GM18861 (cell line): ENCODE data around the gene PRRT1B.

Experiments
- ATAC-seq: cut with Tn5 transposase; IDR thresholded peaks from one replicate; pipeline ENCODE4 v1.9.1; 2021; ENCODE audit not compliant: unreplicated experiment

The PRRT1B gene

DNA sequence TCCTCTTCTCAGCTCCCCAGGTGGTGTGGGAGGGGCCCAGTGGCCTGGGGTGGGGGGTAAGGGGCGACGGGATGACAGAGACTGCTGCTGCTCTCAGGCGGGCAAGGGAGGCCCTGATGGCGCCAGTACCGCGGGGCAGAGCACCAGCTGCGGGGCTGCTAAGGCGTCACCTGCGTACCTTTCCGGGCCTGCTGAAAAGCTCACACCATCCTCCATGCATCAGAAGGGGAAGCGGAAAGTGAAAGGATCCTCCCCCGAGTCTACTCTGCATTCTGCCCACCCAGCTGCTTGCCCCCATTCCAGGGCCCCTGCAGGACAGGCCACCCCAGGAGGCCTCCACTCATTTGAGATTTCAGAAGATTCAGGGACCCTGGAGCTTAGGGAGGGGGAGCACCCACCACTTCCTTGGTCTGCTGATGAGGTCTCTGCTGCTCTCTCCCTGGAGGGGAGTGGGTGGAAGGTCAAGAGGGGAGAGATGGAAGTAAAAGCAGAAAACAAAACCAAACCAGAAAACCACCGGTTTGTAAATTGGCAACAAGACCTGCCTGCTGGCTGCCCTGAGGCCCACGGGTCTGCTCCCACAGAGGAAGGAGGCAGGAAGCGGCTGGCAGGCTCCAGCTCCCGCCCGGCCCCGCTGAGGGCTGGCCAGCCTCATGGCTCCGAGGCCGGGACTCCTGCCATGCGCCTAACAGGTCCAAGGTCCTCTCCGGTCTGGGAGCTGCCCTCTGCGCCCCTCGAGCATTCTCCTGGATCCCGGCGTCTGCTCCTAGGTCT is 33.6 kb downstream of the PRRT1B start:
- ATAC-seq: no peak

DNA sequence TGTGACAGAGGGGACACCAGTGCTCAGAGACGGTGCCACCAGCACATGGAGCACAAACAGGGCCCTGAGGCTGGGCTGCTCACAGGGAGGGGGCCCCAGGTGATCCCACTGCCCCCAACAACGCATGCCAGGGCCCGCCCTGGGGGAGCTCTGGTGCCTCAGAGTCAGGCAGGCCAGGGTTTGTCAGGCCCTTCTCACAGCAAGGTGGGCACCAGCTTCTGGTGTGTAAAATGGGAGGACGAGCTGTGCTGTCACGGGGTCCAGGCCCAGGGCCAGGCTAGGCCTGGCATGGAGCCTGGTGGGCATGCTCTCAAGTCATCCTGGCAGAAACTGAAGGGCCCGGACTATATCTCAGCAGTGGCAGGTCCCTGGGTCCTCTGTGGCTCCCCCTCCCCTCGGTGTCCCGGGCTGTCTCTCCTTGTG is 34.5 kb downstream of the PRRT1B start:
- ATAC-seq: no peak

DNA sequence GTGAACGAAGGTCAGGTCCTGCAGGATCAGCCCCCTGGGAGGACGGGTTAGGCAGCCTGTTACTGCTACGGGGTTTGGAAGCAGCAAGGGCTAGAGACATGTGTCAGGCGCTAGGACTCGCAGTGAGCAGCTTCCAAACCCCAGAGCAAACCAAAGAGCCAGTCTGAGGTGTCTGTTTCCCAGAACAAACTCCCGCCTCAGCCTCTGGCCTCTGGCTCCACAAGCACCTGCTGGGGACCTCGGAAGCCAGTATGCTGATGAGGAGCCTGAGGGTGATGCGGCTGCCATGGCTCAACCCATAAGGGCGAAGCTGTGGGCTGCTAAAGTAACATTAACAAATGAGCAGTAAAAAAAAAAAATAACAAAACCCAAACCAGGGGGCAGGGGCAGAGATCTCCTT is 35.0 kb downstream of the PRRT1B start:
- ATAC-seq: no peak

DNA sequence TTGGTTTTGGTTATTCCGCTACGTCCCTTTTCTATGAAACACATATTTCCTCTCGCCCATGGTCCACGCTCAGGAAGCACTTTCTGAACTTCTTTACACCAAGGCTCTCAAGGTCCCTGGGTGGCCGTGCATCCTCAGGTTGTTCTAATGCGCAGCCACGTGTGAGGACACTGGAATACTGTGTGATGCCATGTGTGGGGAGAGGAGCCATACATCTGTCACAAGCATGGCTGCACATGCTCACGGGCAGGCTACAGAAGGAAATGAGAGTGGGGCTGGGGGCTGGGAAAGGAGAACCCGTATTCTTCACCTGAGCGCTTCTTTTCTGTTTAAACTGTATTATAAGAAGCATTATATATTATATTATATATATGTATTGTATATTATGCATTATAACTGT is 36.7 kb downstream of the PRRT1B start:
- ATAC-seq: no peak

DNA sequence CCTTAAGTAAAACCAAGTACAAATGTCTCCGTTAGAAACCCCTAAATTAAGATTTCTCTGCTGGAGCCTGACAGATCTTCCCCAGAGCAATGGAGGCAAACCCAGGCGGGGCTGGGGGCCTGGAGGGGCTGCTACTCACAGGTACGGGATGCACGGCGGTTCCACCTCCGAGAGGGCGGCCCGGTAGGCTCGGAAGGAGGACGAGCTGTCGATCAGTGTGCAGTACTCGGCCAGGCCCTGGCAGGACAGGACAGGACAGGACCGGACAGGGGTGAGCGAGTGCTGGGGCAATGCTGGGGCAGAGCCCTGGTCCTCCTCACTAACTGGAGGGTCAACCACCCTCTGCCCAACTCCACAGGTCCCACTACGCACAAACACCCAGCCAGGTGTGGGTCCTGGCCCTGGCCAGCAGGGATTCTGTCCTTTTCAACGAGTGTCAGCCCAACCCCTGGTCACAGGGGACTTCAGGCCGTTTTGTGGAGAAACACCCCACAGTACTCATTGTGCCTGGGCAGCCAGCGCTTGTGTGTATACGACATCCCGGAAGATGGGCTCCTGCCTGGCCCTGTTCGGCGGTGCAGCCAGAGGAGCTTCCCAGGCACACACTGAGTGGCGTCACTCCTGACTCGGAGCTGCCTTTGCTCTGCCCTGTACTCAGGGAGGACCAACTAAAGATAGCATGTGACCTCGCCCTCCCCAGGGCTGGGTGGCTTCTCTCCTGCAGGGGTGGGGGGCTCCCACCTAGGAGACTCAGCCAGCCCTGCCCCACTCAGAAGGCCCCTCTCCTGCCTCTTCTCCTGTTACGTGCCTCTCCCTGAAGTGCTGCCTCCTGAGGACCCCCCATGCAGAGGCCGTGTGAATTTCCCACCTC is 37.4 kb downstream of the PRRT1B start:
- ATAC-seq: no peak

DNA sequence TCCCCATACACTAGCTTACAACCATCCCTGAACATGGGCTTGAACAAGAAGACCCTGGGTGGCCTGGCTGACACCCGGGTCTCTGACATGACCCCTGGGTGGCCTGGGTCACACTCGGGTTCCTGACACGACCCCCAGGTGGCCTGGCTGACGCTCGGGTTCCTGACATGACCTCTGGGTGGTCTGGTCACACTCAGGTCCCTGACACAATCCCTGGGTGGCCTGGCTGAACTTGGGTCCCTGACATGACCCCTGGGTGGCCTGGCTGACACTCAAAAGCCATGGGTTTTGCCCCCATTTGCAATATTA is 38.0 kb downstream of the PRRT1B start:
- no peak for ATAC-seq

DNA sequence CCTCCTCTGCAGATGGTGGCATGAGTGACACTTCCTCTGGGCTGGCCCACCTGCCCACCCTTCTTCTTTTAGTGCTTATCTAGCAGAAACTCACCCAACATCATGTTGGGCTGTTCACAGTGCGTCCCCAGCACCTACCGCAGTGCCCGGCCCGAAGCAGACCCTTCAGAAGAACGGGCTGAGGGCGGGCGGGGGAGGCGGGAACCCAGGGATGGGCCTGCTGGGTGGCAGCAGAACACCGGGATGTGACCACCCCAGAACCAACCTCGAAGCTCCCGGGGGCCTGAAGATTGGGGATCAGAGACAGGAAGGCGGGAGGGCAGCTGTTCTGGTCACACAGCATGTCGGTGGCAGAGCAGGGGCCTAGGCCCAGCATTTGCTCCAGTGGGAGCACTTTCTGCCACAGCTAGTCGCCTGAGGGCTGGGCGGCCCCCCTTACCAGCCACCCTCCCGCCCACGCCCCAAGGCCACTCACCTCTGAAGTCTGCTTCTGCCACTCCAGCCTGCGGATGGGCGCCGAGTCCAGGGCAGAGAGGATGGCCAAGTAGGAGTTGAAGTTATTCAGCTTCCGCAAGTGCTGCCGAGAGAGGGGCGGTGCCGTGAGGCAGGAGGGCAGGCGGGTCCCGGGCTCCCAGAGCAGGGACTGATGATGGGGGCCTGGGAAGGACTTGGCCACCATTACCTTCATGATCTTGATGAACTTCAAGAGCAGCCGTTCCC is 38.7 kb downstream of the PRRT1B start:
- no peak for ATAC-seq

DNA sequence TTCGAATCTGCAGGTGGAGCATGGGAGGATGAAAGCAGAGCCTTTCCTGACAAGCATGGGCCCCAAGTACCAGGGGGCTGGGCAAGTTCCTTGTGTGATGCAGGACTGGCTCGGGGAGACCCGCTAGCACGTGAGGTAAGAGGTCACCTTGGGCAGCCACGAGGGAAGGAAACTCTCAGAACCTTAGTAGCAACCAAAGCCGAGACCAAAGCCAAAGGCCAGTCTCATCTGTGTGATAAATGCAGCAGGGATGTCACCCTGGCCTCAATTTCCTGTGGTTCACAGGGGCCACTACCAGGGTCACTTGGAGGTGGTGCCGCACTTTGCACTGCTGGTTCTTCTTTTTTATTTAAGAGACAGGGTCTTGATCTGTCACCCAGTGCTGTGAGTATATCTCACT is 39.5 kb downstream of the PRRT1B start:
- no peak for ATAC-seq

DNA sequence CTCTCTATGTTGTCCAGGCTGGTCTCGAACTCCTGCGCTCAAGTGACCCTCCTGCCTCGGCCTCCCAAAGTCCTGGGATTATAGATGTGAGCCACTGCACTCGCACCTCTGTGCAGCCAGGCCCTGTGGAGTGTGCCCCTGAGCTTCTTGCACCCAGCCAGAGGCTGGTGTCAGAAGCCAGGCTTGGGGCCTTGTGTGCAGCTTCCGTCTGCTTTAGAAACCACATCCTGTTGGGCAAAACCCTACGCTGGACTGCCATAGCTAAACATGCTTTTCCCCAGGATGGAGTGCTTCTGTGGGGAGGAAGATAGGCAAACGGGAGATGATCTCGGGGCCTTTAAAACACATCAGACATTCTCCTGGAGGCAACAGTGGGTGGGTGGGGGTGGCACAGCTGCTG is 40.1 kb downstream of the PRRT1B start:
- ATAC-seq: no peak

DNA sequence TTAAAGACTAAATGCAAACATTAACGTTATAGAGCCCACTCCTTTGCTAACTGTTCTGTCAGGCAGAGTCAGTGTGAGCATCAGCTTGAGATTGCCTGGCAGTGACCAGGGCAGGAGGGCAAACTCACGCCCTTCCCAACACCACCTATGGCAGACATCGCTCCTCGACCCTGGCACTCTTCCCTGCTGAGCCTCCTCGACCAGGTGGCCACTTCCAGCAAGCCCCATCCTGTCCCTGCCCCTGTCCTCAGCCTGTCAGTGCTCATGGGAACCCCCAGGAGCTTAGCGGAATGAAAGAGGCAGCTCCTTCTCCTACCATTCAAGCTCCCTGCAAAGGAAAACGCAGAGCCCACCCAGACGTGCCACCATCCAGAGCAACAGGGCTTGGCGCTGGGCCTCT is 42.0 kb downstream of the PRRT1B start:
- ATAC-seq: no peak

DNA sequence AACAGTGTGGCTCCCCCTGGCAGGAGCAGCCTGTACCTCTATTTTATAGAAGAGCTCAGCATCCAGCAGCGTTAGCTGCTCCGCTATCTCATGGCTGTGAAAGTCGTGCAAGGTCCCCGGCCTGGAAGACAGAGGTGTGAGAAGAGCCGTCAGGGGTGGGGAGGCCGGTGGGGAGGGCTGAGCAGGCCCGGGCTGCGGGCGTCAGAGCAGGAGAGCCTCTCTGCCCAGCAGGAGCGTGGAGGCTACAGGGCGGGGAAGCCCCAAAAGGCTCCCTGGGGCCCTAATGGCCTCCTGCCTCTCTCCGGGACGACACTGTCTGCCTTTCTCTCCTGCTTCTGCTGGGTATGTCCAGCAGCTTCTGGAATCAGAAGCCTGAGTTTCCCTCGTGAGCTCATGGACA is 42.6 kb downstream of the PRRT1B start:
- ATAC-seq: no peak

DNA sequence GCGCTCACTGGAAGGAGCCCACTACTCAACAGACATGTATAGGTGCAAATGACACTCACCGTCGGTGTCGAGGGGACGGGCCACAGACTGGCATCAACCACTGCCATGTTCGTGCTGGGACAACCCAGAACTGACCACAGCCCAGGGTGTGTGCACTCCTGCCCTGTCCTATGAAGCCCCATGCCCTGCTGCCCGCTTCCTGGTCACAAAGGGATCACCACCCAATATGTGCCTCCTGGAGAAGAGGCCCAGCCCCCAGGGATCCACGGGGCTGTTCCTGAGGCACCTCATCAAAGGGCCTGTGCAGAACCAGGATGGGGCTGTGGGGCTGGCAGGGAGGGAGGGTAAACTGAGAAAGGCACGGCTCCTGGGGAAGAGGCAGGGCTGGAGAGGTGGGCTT is 43.1 kb downstream of the PRRT1B start:
- no peak for ATAC-seq

DNA sequence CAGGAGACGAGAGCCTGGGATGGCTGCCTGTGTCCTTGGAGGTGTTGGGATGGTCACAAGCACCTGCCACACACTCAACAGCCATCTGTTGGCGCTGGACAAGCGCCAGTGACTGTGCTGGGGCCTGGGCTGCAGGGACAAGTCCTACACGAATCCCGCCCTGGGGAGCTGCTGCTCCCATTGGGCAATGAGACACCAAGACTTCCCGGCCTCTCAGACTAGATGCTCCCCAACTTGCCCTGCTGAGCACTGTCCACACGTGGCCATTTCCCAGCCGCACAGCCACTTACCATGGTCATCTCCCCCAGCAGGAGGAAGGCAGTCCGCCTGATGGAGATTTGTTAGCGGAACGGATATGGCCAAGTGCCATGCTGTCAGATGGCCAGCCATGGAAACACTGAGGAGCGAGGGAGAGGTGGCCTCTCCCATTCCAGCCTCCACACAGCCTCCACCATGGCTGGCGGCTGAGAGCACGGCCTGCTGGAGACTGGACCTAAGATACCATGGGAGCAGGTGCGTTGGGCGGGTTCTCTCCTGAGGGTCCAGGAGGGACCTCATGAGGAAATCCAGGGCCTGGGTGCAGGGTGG is 43.9 kb downstream of the PRRT1B start:
- ATAC-seq: no peak

DNA sequence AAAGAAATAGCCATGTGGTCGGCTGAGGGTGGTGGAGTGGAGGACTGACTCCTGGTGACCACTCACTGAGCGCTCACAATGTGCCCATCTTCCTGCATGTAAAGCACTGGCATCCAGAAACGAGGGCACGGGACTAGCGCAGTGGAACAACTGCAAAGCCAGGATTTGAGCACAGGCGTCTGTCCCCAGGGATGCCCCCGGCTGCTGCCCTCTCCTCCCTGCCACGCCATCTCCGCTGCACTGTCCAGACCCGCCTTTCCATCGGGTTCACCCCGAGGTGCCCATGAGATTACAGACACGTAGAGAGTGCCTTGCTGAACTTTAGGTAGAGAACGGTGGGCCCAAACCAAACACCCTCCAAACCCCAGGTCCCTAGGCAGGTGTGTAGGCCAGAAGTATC is 44.7 kb downstream of the PRRT1B start:
- ATAC-seq: no peak

DNA sequence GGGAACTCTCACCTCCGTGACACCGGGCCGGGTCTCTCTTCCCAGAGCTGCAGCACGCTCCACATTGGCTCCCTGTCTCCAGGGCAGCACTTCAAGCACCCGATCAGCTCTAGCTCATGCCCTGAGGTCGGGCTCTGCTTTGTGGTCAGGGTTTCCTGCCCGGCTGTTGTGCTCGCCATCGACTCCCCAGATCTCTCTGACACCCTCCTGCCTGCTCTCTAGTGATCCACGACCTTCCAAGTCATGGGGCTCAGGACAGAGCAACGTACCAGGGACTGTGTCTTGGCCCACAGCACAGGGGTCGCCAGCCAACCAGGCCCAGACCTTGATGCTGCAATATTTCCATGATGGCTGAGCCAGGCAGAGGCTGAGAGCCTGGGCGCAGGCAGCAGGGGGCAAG is 45.1 kb downstream of the PRRT1B start:
- no peak for ATAC-seq

DNA sequence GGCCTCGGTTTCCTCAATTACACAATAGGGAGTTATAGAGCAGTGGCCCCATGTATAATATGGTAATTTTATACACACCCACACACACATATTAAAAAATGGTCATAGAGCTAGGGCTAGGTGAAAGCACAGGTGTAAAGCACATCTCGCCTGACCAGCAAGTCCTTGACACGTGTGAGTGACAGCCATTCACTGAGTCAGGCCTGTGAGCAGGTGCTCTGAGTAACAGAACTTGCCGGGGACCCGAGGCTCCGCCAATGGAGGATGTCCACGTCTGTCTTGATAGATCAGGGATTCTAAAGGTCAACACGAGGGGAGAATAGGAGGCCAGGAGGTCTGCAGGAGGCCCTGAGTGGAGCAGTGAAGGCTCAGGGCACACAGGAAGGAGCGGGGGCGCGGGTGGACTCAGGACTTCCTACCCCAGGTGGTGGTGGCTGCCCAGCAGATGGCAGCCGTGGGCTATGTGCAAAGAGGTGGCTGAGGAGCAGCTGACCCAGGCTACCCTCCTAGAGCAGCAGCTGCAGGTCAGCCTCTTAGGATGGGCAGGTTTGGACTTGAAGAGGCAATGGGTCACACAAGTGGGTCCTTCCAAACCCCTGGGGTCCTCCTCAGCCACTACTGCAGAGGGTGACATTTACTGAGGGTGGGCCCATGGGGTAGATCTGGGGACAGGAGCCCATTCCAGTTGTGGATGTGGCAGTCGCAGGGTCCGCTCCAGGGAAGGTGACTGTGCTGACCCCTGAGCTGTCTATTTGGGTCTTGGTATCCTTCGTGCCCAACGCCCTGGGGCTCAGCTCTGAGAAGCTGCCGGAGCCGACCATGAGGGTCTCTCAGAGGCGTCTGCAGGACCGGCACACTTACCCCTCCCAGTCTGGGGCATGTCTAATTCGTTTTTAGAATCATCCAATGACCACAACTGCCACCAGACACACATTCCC is 45.9 kb downstream of the PRRT1B start:
- no peak for ATAC-seq

DNA sequence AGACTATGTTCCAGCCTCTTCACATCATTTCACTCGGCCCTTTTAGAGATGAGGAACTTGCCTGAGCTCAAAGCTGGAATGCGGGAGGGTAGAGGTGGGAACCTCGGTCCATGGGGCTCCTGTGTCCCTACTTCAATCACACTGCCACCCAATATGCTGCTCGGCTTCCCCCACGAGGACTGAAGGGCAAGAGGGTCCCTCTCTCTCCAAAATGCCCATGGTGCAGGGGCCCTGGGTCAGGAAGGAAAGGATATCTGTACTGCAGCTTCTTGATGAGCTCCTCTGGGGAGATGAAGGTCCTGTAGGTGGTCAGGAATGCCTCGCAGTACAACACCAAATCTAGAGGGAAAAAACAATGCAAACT is 46.5 kb downstream of the PRRT1B start:
- ATAC-seq: no peak

DNA sequence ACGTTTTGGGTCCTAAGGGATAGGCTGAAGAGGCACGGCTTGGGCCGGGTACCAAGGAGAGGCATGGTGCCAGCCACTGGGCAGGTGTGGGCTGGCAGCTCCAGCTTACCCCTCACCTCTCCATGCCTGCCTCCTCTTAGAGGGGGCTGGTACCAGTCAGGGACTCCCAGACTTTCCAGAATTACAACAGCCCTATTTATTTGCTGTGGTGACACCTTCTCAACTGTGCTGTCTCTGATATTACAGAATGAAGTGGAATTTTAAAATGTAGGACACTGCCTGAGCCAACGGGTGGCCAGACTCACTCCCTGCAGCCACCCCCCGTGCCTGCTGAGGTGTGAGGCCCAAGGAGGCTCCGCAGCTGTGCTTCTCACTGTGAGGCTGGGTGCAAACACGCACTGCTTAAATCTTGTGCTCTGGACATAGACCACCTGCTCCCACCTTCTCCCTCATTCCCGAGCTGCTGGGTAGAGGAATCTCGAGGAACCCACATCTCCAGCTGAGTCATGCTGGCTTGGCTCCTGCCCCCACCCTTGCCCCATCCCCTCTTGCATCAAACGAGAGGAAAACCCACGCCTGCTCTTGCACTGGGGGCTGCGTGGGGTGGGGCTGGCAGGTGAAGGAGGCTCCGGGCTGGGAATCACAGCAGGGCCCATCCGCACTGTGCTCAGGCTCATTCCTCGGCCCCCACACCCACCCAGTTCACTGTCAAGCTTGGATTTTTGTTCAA is 47.9 kb downstream of the PRRT1B start:
- no peak for ATAC-seq

DNA sequence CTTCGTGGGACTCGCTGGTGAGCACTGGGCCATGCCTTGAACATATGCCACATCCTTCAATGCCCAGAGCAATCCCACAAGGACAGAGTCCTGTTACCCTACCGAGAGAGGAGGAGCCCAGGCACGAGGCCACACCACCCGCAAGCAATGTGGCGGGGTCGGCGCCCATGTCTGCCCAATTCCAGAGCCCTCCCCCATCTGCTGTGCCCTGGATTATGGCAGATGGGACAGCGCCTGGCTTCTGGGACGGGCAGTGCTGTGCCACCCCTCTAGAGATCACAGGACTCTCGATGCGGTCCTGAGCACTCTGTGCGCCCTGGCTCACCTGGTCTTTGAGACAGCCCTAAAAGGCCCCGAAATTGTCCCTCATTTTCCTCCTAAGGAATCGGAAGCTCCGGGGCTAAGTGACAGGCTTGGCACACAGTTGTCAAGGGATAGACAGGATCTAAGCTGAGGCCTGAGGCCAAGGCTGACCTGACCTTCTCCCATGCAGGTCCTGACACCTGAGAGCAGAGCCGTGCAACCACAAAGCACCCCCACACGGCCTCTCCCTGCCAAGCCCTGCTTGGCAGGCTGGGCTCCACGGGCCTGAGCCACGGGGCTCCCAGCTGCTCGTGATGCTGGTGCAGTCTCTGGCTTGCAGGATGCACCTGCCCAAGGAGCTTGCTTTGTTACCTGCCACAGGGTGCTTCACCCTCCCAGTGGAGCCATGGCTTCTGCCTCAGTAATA is 48.8 kb downstream of the PRRT1B start:
- ATAC-seq: no peak
